ENCODE measurements around the gene NUDT14. TPM values are rescaled to one million over a fixed set of nuclear protein-coding genes. Genes with fewer than 3 reads are reported as not detected.

The NUDT14 gene
- total RNA-seq, 1 experiment from 2014 or later = 37.0 TPM

DNA sequence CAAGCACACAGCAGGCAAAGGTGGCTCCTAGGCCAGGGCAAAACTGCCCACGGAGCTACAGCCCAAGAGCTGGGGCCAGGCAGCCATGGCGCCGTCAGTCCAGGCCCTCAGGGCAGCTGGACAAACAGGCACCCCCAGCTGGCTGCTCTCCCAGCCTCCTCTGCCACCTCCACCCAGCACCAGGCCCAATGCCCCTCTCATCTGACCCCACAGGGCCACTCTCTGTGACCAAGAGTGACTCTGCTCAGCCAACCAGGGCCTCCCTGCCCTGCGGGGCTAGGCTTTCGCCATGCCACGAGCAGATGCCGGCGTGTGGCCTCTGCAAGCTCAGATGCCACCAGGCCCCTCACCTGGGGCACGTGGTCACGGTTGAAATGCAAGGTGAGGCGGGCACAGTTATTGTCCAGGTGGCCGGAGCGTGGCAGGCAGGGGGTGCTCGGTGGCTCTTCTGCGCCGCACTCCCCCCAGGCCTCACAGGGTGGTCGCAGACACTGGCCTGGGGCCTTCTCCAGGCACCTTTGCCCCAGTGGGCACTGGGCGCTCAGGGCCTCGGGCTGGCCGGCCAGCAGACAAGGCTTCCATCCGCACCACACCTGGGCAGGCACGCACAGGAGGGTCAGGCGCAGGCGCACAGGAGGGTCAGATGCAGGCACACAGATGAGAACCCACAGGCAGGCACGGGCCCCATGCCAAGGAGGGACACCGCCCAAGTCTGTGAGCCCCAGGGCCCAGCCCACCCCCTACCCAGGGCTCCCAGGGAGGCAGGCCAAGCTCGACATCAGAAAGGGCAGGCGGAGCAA is 35.5 kb downstream of the NUDT14 start:
- H3K9me3 ChIP-seq (ENCODE audit: insufficient read depth, low read depth) = no peaks in the 10 kb centered on the region
- no peak overlapping the region for H3K27ac ChIP-seq
- POLR2A ChIA-PET (ENCODE audit: unreplicated experiment) = no interaction called here
- no peaks in the 10 kb centered on the region for H3K9me2 ChIP-seq (ENCODE audit: insufficient read depth)
- H3K4me1 ChIP-seq (replicated peaks; ENCODE audit: insufficient read depth) = no peaks in the 10 kb centered on the region
- CTCF ChIA-PET = interaction anchor here (0.7 kb wide), 1 partner anchor 419 kb away, joined by 3 read pairs; no protein-coding TSS in a partner anchor
- TF ChIP-seq CTCF (conservative IDR thresholded peaks at IDR 0.05) (no peak), EZH2 (IDR thresholded peaks at IDR 0.05; ENCODE audit: low read depth) (no peak)
- H3K4me2 ChIP-seq = no peak overlapping the region
- DNase-seq = no peak
- intact Hi-C loops (cut with micrococcal nuclease; ENCODE audit: unreplicated experiment) = no loop called here
- H2AFZ ChIP-seq = no peak overlapping the region
- H3K27me3 ChIP-seq (ENCODE audit: insufficient read depth, low read depth) = no peaks in the 10 kb centered on the region
- BruUV-seq (replicated peaks) = no TSS peak
- peaks cover 2% of the 10 kb centered on the region; the same call in 1 of the 2 replicates for H3F3A ChIP-seq (ENCODE audit: insufficient read depth, low read depth)
- H3K79me2 ChIP-seq (ENCODE audit: low read depth) = no peaks in the 10 kb centered on the region
- no peaks in the 10 kb centered on the region for H4K20me1 ChIP-seq (ENCODE audit: insufficient read depth)
- no peaks in the 10 kb centered on the region for H3K36me3 ChIP-seq (ENCODE audit: low read depth)
- no peak overlapping the region for H3K4me3 ChIP-seq

DNA sequence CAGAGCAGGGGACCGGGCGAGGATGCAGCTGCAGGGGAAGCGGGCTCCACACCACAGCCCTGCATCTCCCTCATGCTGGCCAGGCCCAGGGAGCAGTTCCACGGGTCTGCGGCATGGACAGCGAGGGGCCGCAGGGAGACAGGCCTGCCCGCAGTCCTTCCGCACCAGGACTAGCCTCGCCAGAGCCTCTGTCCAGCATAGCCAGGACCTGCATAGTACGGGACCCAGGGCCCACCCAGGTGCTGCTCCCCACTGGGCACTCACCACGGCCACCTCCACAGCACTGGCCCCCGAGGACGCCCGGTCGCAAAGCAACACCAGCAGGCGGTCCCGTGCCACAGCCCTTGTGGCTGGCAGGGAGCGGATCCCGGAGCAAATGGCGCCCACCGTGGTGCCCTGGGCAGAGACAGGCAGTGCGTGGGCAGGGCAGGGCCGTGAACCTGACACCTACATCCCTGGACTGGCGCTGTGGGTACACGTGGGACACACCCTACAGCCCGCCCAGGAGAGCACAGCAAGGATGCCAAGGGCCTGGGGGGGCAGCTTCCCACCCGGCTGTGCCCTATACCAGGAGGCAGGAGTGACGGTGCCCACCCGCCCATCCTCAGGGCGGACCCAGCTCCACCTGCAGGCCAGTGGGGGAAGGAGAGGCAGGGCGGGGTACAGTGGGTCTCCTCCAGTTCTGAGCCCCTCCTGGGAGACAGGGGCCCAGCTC is 36.3 kb downstream of the NUDT14 start:
- no peaks in the 10 kb centered on the region; the same call in 1 of the 2 replicates for H3K36me3 ChIP-seq (ENCODE audit: low read depth)
- ChIA-PET CTCF (no interaction called here), POLR2A (ENCODE audit: unreplicated experiment) (no interaction called here)
- H3F3A ChIP-seq (ENCODE audit: insufficient read depth, low read depth) = peaks cover 4% of the 10 kb centered on the region; the same call in 1 of the 2 replicates
- H3K27ac ChIP-seq = no peak overlapping the region
- no peak overlapping the region for H3K4me3 ChIP-seq
- TF ChIP-seq CTCF (conservative IDR thresholded peaks at IDR 0.05) = no peak; the same call in 1 of the 2 replicates
- TF ChIP-seq EZH2 (IDR thresholded peaks at IDR 0.05; ENCODE audit: low read depth) = no peak
- H3K79me2 ChIP-seq (ENCODE audit: low read depth) = no peaks in the 10 kb centered on the region
- intact Hi-C loops (cut with micrococcal nuclease; ENCODE audit: unreplicated experiment) = no loop called here
- no TSS peak for BruUV-seq (replicated peaks)
- H3K4me2 ChIP-seq = no peak overlapping the region
- H2AFZ ChIP-seq = no peak overlapping the region
- H4K20me1 ChIP-seq (ENCODE audit: insufficient read depth) = no peaks in the 10 kb centered on the region
- H3K9me3 ChIP-seq (ENCODE audit: insufficient read depth, low read depth) = no peaks in the 10 kb centered on the region; the same call in 1 of the 2 replicates
- no peaks in the 10 kb centered on the region for H3K27me3 ChIP-seq (ENCODE audit: insufficient read depth, low read depth)
- H3K9me2 ChIP-seq (ENCODE audit: insufficient read depth) = no peaks in the 10 kb centered on the region
- DNase-seq = no peak
- H3K4me1 ChIP-seq (replicated peaks; ENCODE audit: insufficient read depth) = no peaks in the 10 kb centered on the region

DNA sequence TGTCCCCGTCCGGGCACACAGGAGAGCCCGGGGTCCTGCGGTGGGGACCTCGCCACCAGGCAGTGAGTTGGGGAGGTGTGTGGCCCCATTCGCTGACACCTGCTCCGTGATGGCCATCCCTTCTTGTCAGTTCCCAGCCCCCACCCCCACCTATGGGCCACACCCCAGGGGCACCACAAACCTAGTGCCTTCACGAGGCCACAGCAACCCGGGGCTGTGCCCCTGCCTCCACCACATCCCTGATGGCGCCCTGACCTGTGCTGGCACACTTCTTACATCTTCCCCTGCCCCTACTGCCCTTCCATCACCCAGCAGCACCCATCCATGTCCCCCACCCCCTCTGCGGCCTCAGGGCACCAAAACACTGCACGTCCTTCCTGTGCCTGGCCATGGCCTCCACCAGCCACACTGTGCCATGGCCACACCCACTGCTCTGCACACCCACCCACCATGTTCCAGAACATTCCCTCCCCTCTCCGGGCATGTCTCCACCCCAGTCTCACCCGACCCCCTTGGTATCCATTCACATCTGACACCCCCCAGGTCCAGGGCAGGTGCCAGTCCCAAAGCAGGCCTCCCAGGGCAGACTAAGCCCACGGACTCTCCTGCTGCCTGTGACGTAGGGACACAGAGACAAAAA is 37.0 kb downstream of the NUDT14 start:
- no peak for DNase-seq
- Histone ChIP-seq H3K27ac (no peak overlapping the region), H3F3A (ENCODE audit: insufficient read depth, low read depth) (peaks cover 4% of the 10 kb centered on the region; the same call in 1 of the 2 replicates), H4K20me1 (ENCODE audit: insufficient read depth) (no peaks in the 10 kb centered on the region), H3K4me2 (no peak overlapping the region), H3K79me2 (ENCODE audit: low read depth) (no peaks in the 10 kb centered on the region), H3K36me3 (ENCODE audit: low read depth) (no peaks in the 10 kb centered on the region; the same call in 1 of the 2 replicates), H3K9me2 (ENCODE audit: insufficient read depth) (no peaks in the 10 kb centered on the region), H3K4me3 (no peak overlapping the region), H3K9me3 (ENCODE audit: insufficient read depth, low read depth) (no peaks in the 10 kb centered on the region; the same call in 1 of the 2 replicates), H3K27me3 (ENCODE audit: insufficient read depth, low read depth) (no peaks in the 10 kb centered on the region), H2AFZ (no peak overlapping the region), H3K4me1 (replicated peaks; ENCODE audit: insufficient read depth) (no peaks in the 10 kb centered on the region)
- TF ChIP-seq CTCF (conservative IDR thresholded peaks at IDR 0.05) (no peak), EZH2 (IDR thresholded peaks at IDR 0.05; ENCODE audit: low read depth) (no peak)
- no TSS peak for BruUV-seq (replicated peaks)
- POLR2A ChIA-PET (ENCODE audit: unreplicated experiment) = no interaction called here
- CTCF ChIA-PET = no interaction called here
- intact Hi-C loops (cut with micrococcal nuclease; ENCODE audit: unreplicated experiment) = no loop called here
